H9 (cell line): ENCODE results near the gene IRX2. TPM values are rescaled to one million over a fixed set of nuclear protein-coding genes. Genes with fewer than 3 reads are reported as not detected.
A peak's percentile ranks its signal among the peaks of the same experiment; 100 is the strongest.

Source experiments
- DNase-seq: peaks from one replicate; pipeline ENCODE4 v3.0.0-alpha.2; 2017
- H2AFZ ChIP-seq: one replicate; pipeline ENCODE4 v1.6.1; 2013; ENCODE audit warnings: mild to moderate bottlenecking, low read length, control low read depth, moderate library complexity
- H2AK5ac ChIP-seq: 2 replicates; pipeline ENCODE4 v1.6.1; 2013; ENCODE audit warnings: low read length, control low read depth, mixed read lengths; ENCODE audit not compliant: insufficient read length
- H2BK120ac ChIP-seq: one replicate; pipeline ENCODE4 v1.6.1; 2013; ENCODE audit warnings: low read depth, mild to moderate bottlenecking, low read length, control low read depth, inconsistent platforms; ENCODE audit not compliant: poor library complexity, severe bottlenecking
- H2BK12ac ChIP-seq: 2 replicates; pipeline ENCODE4 v1.6.1; 2013; ENCODE audit warnings: low read length, control low read depth, mixed read lengths, low read depth; ENCODE audit not compliant: insufficient read length
- H2BK15ac ChIP-seq: 2 replicates; pipeline ENCODE4 v1.6.1; 2013; ENCODE audit warnings: low read depth, low read length, control low read depth
- H2BK20ac ChIP-seq: one replicate; pipeline ENCODE4 v1.6.1; 2013; ENCODE audit warnings: low read depth, mild to moderate bottlenecking, low read length, control low read depth, inconsistent platforms; ENCODE audit not compliant: poor library complexity, severe bottlenecking
- H2BK5ac ChIP-seq: 2 replicates; pipeline ENCODE4 v1.6.1; 2013; ENCODE audit warnings: low read length, control low read depth, mixed read lengths; ENCODE audit not compliant: insufficient read length
- H3K14ac ChIP-seq: 2 replicates; pipeline ENCODE4 v1.6.1; 2013; ENCODE audit warnings: low read length, control low read depth; ENCODE audit not compliant: insufficient read depth
- H3K18ac ChIP-seq: 2 replicates; pipeline ENCODE4 v1.6.1; 2013; ENCODE audit warnings: low read depth, mild to moderate bottlenecking, mixed read lengths, low read length, control low read depth; ENCODE audit not compliant: insufficient read length
- H3K23ac ChIP-seq: 2 replicates; pipeline ENCODE4 v1.6.1; 2013; ENCODE audit warnings: low read length, control low read depth, mixed read lengths, low read depth; ENCODE audit not compliant: insufficient read length
- H3K23me2 ChIP-seq: 2 replicates; pipeline ENCODE4 v1.6.1; 2013; ENCODE audit warnings: low read depth, mild to moderate bottlenecking, mixed read lengths, low read length, control low read depth; ENCODE audit not compliant: insufficient read length, poor library complexity, severe bottlenecking
- H3K27ac ChIP-seq: 2 replicates; pipeline ENCODE4 v1.5.1; 2013; ENCODE audit warnings: low read length, control low read depth, mixed read lengths, low read depth; ENCODE audit not compliant: insufficient read length
- H3K27me3 ChIP-seq: 2 replicates; pipeline ENCODE4 v1.6.1; 2013; ENCODE audit warnings: low read length, control low read depth, inconsistent platforms; ENCODE audit not compliant: insufficient read depth
- H3K4ac ChIP-seq: 2 replicates; pipeline ENCODE4 v1.6.1; 2013; ENCODE audit warnings: low read depth, mild to moderate bottlenecking, control low read depth, inconsistent platforms, low read length, moderate library complexity
- H3K4me1 ChIP-seq: 2 replicates; pipeline ENCODE4 v1.6.1; 2013; ENCODE audit warnings: low read length, control low read depth, inconsistent platforms; ENCODE audit not compliant: insufficient read depth
- H3K4me2 ChIP-seq: 2 replicates; pipeline ENCODE4 v1.6.1; 2013; ENCODE audit warnings: low read length, control low read depth, mixed read lengths; ENCODE audit not compliant: insufficient read length, insufficient read depth
- H3K56ac ChIP-seq: 2 replicates; pipeline ENCODE4 v1.6.1; 2013; ENCODE audit warnings: low read depth, mild to moderate bottlenecking, mixed read lengths, low read length, control low read depth; ENCODE audit not compliant: insufficient read length
- H3K79me1 ChIP-seq: 2 replicates; pipeline ENCODE4 v1.6.1; 2013; ENCODE audit warnings: low read depth, mild to moderate bottlenecking, moderate library complexity, low read length, control low read depth, inconsistent platforms; ENCODE audit not compliant: insufficient read depth, poor library complexity, severe bottlenecking
- H3K79me2 ChIP-seq: 2 replicates; pipeline ENCODE4 v1.6.1; 2013; ENCODE audit warnings: low read length, control low read depth, inconsistent platforms; ENCODE audit not compliant: insufficient read depth
- H3K9ac ChIP-seq: 2 replicates; pipeline ENCODE4 v1.6.1; 2013; ENCODE audit warnings: low read length, control low read depth, mixed read lengths; ENCODE audit not compliant: insufficient read length; ENCODE audit errors: extremely low read depth
- H3K9me3 ChIP-seq: one replicate; pipeline ENCODE4 v1.6.1; 2013; ENCODE audit warnings: low read depth, low read length, inconsistent platforms; ENCODE audit not compliant: control insufficient read depth
- H3T11ph ChIP-seq: one replicate; pipeline ENCODE4 v1.6.1; 2013; ENCODE audit warnings: mild to moderate bottlenecking, low read length, control low read depth, inconsistent platforms
- H4K20me1 ChIP-seq: one replicate; pipeline ENCODE4 v1.6.1; 2013; ENCODE audit not compliant: control insufficient read depth, insufficient read length, insufficient read depth
- H4K5ac ChIP-seq: 2 replicates; pipeline ENCODE4 v1.6.1; 2013; ENCODE audit warnings: low read depth, mild to moderate bottlenecking, mixed read lengths, low read length, control low read depth; ENCODE audit not compliant: insufficient read length
- H4K8ac ChIP-seq: replicated peaks from 2 replicates; pipeline ENCODE4 v1.6.1; 2013; ENCODE audit warnings: low read length, control low read depth, mixed read lengths, low read depth; ENCODE audit not compliant: insufficient read length
- H4K91ac ChIP-seq: 2 replicates; pipeline ENCODE4 v1.6.1; 2013; ENCODE audit warnings: low read depth, mild to moderate bottlenecking, moderate library complexity, mixed read lengths, low read length, control low read depth; ENCODE audit not compliant: insufficient read length
- H3K27ac Mint-ChIP-seq, 3 experiments: 2 replicates in 2 of 3; 3 replicates in 1 of 3; pipeline ENCODE4 v1.8.0; 2020 to 2021; ENCODE audit warnings: mixed read lengths in 3 of 3, mild to moderate bottlenecking in 1 of 3, moderate library complexity in 1 of 3
- H3K27me3 Mint-ChIP-seq: 2 replicates; pipeline ENCODE4 v1.8.0; 2021; ENCODE audit warnings: low read depth, mild to moderate bottlenecking, moderate library complexity, mixed read lengths
- H3K36me3 Mint-ChIP-seq, 3 experiments: 2 replicates in 2 of 3; 3 replicates in 1 of 3; pipeline ENCODE4 v1.8.0; 2020 to 2021; ENCODE audit warnings: low read depth in 3 of 3, mixed read lengths in 3 of 3; ENCODE audit not compliant: insufficient read depth in 1 of 3
- H3K4me1 Mint-ChIP-seq, 2 experiments: 2 replicates each; pipeline ENCODE4 v1.8.0; 2020; ENCODE audit warnings: mixed read lengths in 2 of 2
- H3K4me3 Mint-ChIP-seq, 2 experiments: 2 replicates in 1 of 2; 3 replicates in 1 of 2; pipeline ENCODE4 v1.8.0; 2020 to 2021; ENCODE audit warnings: mild to moderate bottlenecking in 2 of 2, mixed read lengths in 2 of 2, moderate library complexity in 1 of 2
- H3K9me3 Mint-ChIP-seq, 2 experiments: 2 replicates in 1 of 2; 3 replicates in 1 of 2; pipeline ENCODE4 v1.8.0; 2020; ENCODE audit warnings: mild to moderate bottlenecking in 2 of 2, mixed read lengths in 2 of 2, moderate library complexity in 1 of 2
- CTCF ChIP-seq: fragments of 200-600 bp; sonication (generic); conservative IDR thresholded peaks from 3 replicates; pipeline ENCODE4 v1.8.0; 2021; ENCODE audit warnings: antibody characterized with exemption, mild to moderate bottlenecking
- WGBS: extraction: QIAGEN DNeasy Blood & Tissue Kit; methylation state at CpG from one replicate; pipeline ENCODE4 v1.1.7; 2013; ENCODE audit warnings: missing lambda C conversion rate, low lambda C conversion rate, mixed read lengths; ENCODE audit not compliant: insufficient read length; ENCODE audit errors: extremely low coverage; 5-methylcytosine and 5-hydroxymethylcytosine counted together
- total RNA-seq: library from RNA; stranded (reverse); gene quantifications from 2 replicates; pipeline ENCODE4 v1.2.1, GENCODE V29; 2021

The IRX2 gene
- total RNA-seq, 1 experiment from 2014 or later, result 91.6 TPM

- WGBS, result no CpG with 5 or more reads among the region's 86 CpGs
- H3T11ph ChIP-seq, result no peak overlapping the region
- H3K56ac ChIP-seq, result no peak overlapping the region
- no peak overlapping the region for H3K4ac ChIP-seq
- H3K4me1 Mint-ChIP-seq, result peaks cover 51 to 55% of the 10 kb centered on the region in 2 experiments
- H3K36me3 Mint-ChIP-seq, result peaks cover 12 to 58% (median 58%) of the 10 kb centered on the region in 3 experiments
- peaks cover 32% of the 10 kb centered on the region for H3K23me2 ChIP-seq
- no peak overlapping the region for H2BK5ac ChIP-seq
- no peak overlapping the region for H2AK5ac ChIP-seq
- no peaks in the 10 kb centered on the region; the same call in 1 of the 2 replicates for H3K79me2 ChIP-seq
- no peak overlapping the region for H2BK12ac ChIP-seq
- H3K4me3 Mint-ChIP-seq, result peak overlapping the region in 1 of 2 experiments; percentile 31; a peak in 1 of 5 replicates
- no peak overlapping the region for H3K18ac ChIP-seq
- H3K14ac ChIP-seq, result no peak overlapping the region
- no peak overlapping the region for H2BK20ac ChIP-seq
- no peak overlapping the region for H3K27ac Mint-ChIP-seq
- no peaks in the 10 kb centered on the region for H3K79me1 ChIP-seq
- no peak for TF ChIP-seq CTCF
- H3K9me3 ChIP-seq, result no peaks in the 10 kb centered on the region
- H2AFZ ChIP-seq, result no peak overlapping the region
- H3K4me2 ChIP-seq, result no peak overlapping the region
- no peak overlapping the region for H3K9ac ChIP-seq
- H4K20me1 ChIP-seq, result no peaks in the 10 kb centered on the region
- no peak overlapping the region for H2BK15ac ChIP-seq
- no peaks in the 10 kb centered on the region; the same call in 1 of the 2 replicates for H3K4me1 ChIP-seq
- no peak overlapping the region for H4K8ac ChIP-seq
- H4K91ac ChIP-seq, result no peak overlapping the region
- peaks cover 4 to 5% of the 10 kb centered on the region in 2 experiments; a peak in 3 of 5 replicates for H3K9me3 Mint-ChIP-seq
- no peak for DNase-seq
- H2BK120ac ChIP-seq, result no peak overlapping the region
- no peak overlapping the region for H3K27ac ChIP-seq
- H3K23ac ChIP-seq, result no peak overlapping the region
- H3K27me3 ChIP-seq, result peaks cover 17% of the 10 kb centered on the region; the same call in 1 of the 2 replicates
- H3K27me3 Mint-ChIP-seq, result peaks cover 60% of the 10 kb centered on the region
- no peak overlapping the region for H4K5ac ChIP-seq
These were observed 3.2 kb downstream of the IRX2 start for GRCh38 chr5:2748179-2748860.
